GM18498 (cell line): ENCODE data around the gene PAPLN.
"Not testable (repeated sequence)": the region's sequence is repeated elsewhere in the genome, so short reads cannot be mapped to it uniquely, and the experiment has no call there.

Source experiments
- ATAC-seq: cut with Tn5 transposase; IDR thresholded peaks from one replicate; pipeline ENCODE4 v1.9.1; 2021; ENCODE audit warnings: mild to moderate bottlenecking, moderate library complexity; ENCODE audit not compliant: unreplicated experiment

PAPLN gene

GRCh38 chr14:73237219-73237785 is at the start of gene PAPLN:
PAPLN (plus strand) TSS chr14:73237506; CDS start chr14:73239779, 2,273 bp downstream.
- ATAC-seq, result no peak

DNA sequence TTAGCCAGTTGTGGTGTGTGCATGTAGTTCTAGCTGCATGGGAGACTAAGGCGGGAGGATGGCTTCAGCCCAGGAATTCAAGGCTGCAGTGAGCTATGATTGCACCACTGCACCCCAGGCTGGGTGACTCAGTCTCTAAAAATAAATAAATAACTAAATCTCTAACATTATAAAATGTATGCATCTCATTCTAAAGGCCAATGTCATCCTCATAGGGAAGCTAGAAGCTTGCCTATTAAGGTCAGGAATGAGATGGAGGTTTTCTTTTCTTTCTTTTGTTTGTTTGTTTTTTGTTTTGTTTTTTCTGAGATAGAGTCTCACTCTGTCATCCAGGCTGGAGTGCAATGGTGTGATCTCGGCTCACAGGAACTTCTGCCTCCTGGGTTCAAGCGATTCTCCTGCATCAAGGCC is 48.8 kb upstream of the PAPLN start:
- no peak for ATAC-seq

GRCh38 chr14:73189651-73190050 is 47.7 kb upstream of the PAPLN start:
- ATAC-seq, result no peak

- ATAC-seq, result no peak
Observed at GRCh38 chr14:73191441-73191840, 45.9 kb upstream of the PAPLN start.

GRCh38 chr14:73194306-73194705 is 43.0 kb upstream of the PAPLN start:
- not testable (repeated sequence) for ATAC-seq

DNA sequence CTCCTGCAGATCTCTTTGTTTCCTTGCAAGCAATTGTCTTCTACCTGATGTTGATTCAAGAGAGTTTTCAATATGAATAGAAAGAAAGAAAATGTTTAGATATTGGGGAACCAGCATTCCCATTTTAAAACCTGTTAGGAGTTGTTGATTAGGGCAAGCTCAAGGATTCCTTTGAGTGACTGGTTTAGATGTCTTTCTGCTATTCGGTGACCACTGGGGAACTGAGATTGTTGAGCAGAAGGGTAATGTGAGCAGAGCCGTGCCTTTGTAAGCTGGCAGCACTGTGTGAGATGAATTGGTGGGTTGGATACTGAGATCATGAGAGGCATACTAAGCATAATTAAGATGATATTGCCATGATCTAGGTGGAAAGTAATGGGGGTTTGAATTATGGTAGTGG is 39.1 kb upstream of the PAPLN start:
- ATAC-seq, result no peak

GRCh38 chr14:73203527-73203926 is 33.8 kb upstream of the PAPLN start:
- ATAC-seq, result no peak

- no peak for ATAC-seq
Observed at GRCh38 chr14:73207615-73208014, 29.7 kb upstream of the PAPLN start.

- no peak for ATAC-seq
Observed at GRCh38 chr14:73208390-73208789, 28.9 kb upstream of the PAPLN start.

DNA sequence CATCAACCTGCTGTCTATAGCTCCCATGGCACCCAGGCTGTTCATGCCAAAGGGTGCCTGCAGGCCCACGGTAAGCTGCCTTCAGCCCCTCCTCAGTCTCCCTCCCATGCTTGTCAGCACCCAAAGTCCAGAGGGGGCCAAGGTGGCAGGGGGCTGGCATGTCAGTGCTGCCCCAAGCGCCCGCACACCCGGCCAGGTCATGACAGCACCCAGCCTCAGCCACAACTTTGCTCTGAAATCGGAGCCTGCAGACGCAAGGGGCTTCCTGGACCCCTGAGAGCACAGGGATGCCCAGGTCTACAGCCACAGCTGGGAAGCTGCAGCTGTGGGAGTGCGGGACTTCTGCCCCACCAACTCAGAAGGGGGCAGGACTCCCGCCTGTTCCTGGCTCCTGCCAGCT is 28.5 kb upstream of the PAPLN start:
- no peak for ATAC-seq

GRCh38 chr14:73209953-73210352 is 27.4 kb upstream of the PAPLN start:
- ATAC-seq, result no peak

GRCh38 chr14:73211251-73212040 is 25.9 kb upstream of the PAPLN start:
- no peak for ATAC-seq

GRCh38 chr14:73216030-73216429 is 21.3 kb upstream of the PAPLN start:
- no peak for ATAC-seq

DNA sequence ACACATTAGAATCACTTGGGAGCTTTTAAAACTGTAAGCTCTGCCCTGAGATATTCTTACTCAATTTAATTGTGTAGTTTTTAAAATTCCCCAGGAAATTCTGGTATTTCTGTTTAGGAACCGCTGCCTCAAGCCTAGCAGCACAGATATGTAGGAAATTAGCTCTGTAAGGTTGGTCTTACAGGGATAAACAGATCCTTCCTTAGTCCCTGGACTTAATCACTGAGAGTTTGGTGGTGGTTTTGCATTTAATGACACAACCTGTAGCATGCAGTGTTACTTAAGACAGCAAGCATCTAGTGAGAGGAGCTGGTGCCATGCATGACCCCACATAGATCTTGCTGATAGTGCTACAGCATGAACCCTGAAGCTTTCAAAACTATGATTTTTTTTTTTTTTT is 19.9 kb upstream of the PAPLN start:
- ATAC-seq, result no peak

DNA sequence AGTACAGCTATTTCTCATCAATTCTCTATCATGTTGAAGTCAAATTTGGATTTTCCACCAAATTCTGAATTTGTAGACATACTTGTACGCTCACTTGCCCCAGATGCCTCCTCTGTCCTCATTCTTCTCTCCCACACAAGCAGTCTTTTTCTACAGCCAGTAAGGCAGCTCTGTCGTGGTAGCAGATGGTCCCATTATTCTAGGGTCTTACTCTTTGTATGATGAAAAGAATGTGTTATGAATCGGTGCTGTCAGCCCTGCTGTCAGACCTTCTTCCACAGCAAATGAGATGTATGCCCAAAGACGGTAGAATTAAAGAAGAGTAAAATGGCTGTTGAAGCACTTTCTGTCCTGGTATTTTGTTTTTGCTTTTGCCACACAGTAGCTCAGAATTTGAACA is 17.2 kb upstream of the PAPLN start:
- no peak for ATAC-seq

DNA sequence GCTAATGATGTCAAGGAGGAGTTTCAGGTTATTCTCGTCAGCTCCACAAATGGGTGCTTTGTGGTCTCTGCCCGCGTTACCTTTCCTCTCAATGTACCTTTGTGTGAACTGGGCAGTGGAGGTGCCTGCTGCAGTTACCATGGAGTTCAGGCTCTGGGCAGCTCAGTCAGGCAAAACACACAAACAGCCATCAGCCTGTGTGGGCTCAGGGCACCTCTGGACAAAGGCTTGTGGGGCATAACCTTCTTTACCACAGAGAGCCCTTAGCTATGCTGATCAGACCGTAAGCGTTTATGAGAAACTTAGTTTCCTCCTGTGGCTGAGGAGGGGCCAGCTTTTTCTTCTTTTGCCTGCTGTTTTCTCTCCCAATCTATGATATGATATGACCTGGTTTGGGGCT is 16.7 kb upstream of the PAPLN start:
- no peak for ATAC-seq

GRCh38 chr14:73221945-73222344 is 15.4 kb upstream of the PAPLN start:
- ATAC-seq, result no peak

GRCh38 chr14:73223049-73223448 is 14.3 kb upstream of the PAPLN start:
- no peak for ATAC-seq

- ATAC-seq, result no peak
Observed at GRCh38 chr14:73225496-73225895, 11.8 kb upstream of the PAPLN start.

DNA sequence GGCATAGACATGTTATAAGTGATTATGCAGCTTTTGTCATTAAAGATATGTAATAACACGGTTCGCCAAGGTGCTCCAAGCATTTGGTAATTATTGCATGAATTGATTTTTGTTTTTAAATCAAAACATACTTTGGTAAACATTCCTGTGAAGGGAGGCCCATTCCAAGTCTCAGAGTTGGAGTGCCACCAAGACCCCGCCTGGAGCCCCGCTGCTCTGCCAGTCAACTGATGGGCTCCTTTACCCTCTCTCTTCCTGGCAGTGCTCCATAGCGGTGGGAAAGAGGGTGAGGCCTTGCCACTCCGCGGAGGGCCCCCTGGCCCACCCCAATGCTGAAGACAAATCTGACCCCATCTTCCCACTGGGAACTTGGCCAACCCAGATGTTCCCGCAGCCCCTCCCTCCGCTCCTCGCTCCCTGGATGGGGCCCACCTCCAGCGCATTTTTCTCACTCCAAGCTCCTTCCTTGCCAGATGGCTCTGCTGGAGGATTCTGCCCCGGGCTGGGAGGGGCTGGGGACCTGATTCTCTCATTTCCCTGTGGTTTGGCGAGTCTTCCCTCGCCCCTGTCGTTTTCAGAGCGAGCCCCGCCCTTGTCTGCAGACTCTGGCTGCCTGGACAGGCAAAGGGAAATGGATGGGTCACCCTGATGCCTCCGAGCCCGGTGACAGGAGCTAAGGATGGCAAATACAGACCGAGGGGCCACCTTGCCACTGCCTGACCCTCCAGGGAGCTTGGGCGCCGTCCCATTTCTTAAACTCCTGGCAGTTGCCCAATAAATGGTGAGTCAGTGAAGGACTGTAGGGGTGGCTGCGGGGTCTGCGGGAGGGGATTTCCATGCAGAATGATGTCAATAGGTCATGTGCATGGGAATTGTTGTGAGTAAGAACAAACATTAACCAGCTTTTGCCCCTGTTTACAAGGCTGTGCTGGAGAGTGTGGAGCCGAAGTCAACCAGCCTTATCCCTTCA is 9.2 kb upstream of the PAPLN start:
- no peak for ATAC-seq

GRCh38 chr14:73230051-73230450 is 7.3 kb upstream of the PAPLN start:
- ATAC-seq, result no peak
